Hepatocyte (in vitro differentiated cells): Measurements from ENCODE around the gene TBX15. TPM values are rescaled to one million over a fixed set of nuclear protein-coding genes. Genes with fewer than 3 reads are reported as not detected.
A peak's percentile ranks its signal among the peaks of the same experiment; 100 is the strongest.
"Not testable (repeated sequence)": the region's sequence is repeated elsewhere in the genome, so short reads cannot be mapped to it uniquely, and the experiment has no call there.

Experiments used
- DNase-seq: peaks from one replicate; pipeline ENCODE4 v3.0.0-alpha.2; 2016; ENCODE audit warnings: low spot score
- H2AFZ ChIP-seq: fragments of 200-600 bp; sonication (generic); 2 replicates; pipeline ENCODE4 v1.6.0; 2016; ENCODE audit warnings: antibody characterized with exemption, mild to moderate bottlenecking
- H3K27ac ChIP-seq: fragments of 200-600 bp; sonication (generic); 2 replicates; pipeline ENCODE4 v1.5.1; 2016; ENCODE audit warnings: mild to moderate bottlenecking
- H3K27me3 ChIP-seq: fragments of 200-600 bp; sonication (generic); 2 replicates; pipeline ENCODE4 v1.6.1; 2016
- H3K36me3 ChIP-seq: fragments of 200-600 bp; sonication (generic); replicated peaks from 2 replicates; pipeline ENCODE4 v1.5.1; 2016; ENCODE audit warnings: low read depth; ENCODE audit not compliant: insufficient read depth
- H3K4me1 ChIP-seq: fragments of 200-600 bp; sonication (generic); 2 replicates; pipeline ENCODE4 v1.5.1; 2016; ENCODE audit warnings: mild to moderate bottlenecking, moderate library complexity; ENCODE audit not compliant: insufficient read depth
- H3K4me2 ChIP-seq: fragments of 200-600 bp; sonication (generic); 2 replicates; pipeline ENCODE4 v1.6.0; 2016
- H3K4me3 ChIP-seq: fragments of 200-600 bp; sonication (generic); 2 replicates; pipeline ENCODE4 v1.5.1; 2016; ENCODE audit warnings: mild to moderate bottlenecking
- H3K79me2 ChIP-seq: fragments of 200-600 bp; sonication (generic); 2 replicates; pipeline ENCODE4 v1.6.0; 2017; ENCODE audit warnings: mild to moderate bottlenecking
- H3K9me2 ChIP-seq: fragments of 200-600 bp; sonication (generic); replicated peaks from 2 replicates; pipeline ENCODE4 v1.6.0; 2017; ENCODE audit warnings: mild to moderate bottlenecking; ENCODE audit not compliant: insufficient read depth
- H3K9me3 ChIP-seq: fragments of 200-600 bp; sonication (generic); 2 replicates; pipeline ENCODE4 v1.5.1; 2016; ENCODE audit warnings: low read depth, mild to moderate bottlenecking
- H4K20me1 ChIP-seq: fragments of 200-600 bp; sonication (generic); 2 replicates; pipeline ENCODE4 v1.6.0; 2016; ENCODE audit warnings: mild to moderate bottlenecking; ENCODE audit not compliant: insufficient read depth, poor library complexity, severe bottlenecking
- CTCF ChIP-seq: fragments of 200-600 bp; sonication (generic); IDR thresholded peaks from 2 replicates; pipeline ENCODE4 v1.5.1; 2016; ENCODE audit warnings: antibody characterized with exemption, mild to moderate bottlenecking; ENCODE audit not compliant: poor library complexity
- EZH2 ChIP-seq: fragments of 200-600 bp; sonication (generic); IDR thresholded peaks from 2 replicates; pipeline ENCODE4 v1.6.1; 2016; ENCODE audit warnings: antibody characterized with exemption, mild to moderate bottlenecking, borderline replicate concordance
- EZH2phosphoT487 ChIP-seq: fragments of 200-600 bp; sonication (generic); IDR thresholded peaks from one replicate; pipeline ENCODE4 v1.6.1; 2018; ENCODE audit warnings: antibody characterized with exemption, mild to moderate bottlenecking, low read depth, moderate library complexity; ENCODE audit not compliant: unreplicated experiment, severe bottlenecking
- WGBS: methylation state at CpG from one replicate; pipeline ENCODE4 v1.1.6; 2016; ENCODE audit warnings: low lambda C conversion rate; ENCODE audit errors: missing lambda C conversion rate; 5-methylcytosine and 5-hydroxymethylcytosine counted together
- polyA plus RNA-seq: library from polyadenylated mRNA; unstranded; fragments of >200 nt; fragmentation: Nextera tagmentation; extraction: Ambion mirVana; gene quantifications from 2 replicates; pipeline ENCODE4 v1.2.1, GENCODE V29; 2016
- total RNA-seq: library from RNA; depleted of rRNA; stranded (reverse); fragments of >200 nt; gene quantifications from 2 replicates; pipeline ENCODE4 v1.2.3, GENCODE V29; 2014

TBX15 gene
- total and polyA plus RNA-seq, 2 experiments from 2014 or later = 1.6 to 3.8 TPM

- 77% methylated on average over 6 of the region's 6 CpGs for WGBS
- Histone ChIP-seq H3K27ac (peak overlapping the region; percentile 31), H4K20me1 (no peaks in the 10 kb centered on the region), H3K36me3 (no peaks in the 10 kb centered on the region), H3K9me3 (no peaks in the 10 kb centered on the region), H3K4me2 (no peak overlapping the region), H3K4me1 (peaks cover 3% of the 10 kb centered on the region), H3K79me2 (no peaks in the 10 kb centered on the region), H3K9me2 (no peaks in the 10 kb centered on the region), H2AFZ (no peak overlapping the region), H3K27me3 (no peaks in the 10 kb centered on the region), H3K4me3 (no peak overlapping the region)
- no peak for DNase-seq
- TF ChIP-seq EZH2 (no peak), CTCF (no peak), EZH2phosphoT487 (no peak)
Observed at GRCh38 chr1:118918230-118918939, 69.8 kb downstream of the TBX15 start.

GRCh38 chr1:118916346-118916745 is 71.8 kb downstream of the TBX15 start:
- H3K9me3 ChIP-seq, H3K27me3 ChIP-seq, H3K4me3 ChIP-seq, H3K27ac ChIP-seq, H3K4me2 ChIP-seq, H4K20me1 ChIP-seq, H3K4me1 ChIP-seq, H2AFZ ChIP-seq, DNase-seq, H3K79me2 ChIP-seq, H3K36me3 ChIP-seq, H3K9me2 ChIP-seq: not testable (repeated sequence)
- WGBS = 93% methylated on average over 4 of the region's 4 CpGs

GRCh38 chr1:118914379-118915161 is 73.6 kb downstream of the TBX15 start:
- Histone ChIP-seq H3K9me2 (no peaks in the 10 kb centered on the region), H3K9me3 (no peaks in the 10 kb centered on the region), H3K27me3 (no peaks in the 10 kb centered on the region), H3K4me3 (no peak overlapping the region), H4K20me1 (no peaks in the 10 kb centered on the region), H3K4me1 (peaks cover 3% of the 10 kb centered on the region), H3K27ac (peak overlapping the region; percentile 72), H3K79me2 (no peaks in the 10 kb centered on the region), H2AFZ (no peak overlapping the region), H3K4me2 (peak overlapping the region; percentile 41), H3K36me3 (no peaks in the 10 kb centered on the region)
- peak; percentile 40 for DNase-seq
- TF ChIP-seq CTCF (no peak), EZH2 (no peak), EZH2phosphoT487 (no peak)
- WGBS = 46% methylated on average over 2 of the region's 2 CpGs

- H3K4me2 ChIP-seq = no peak overlapping the region
- 90% methylated on average over 4 of the region's 4 CpGs for WGBS
- H3K9me3 ChIP-seq = no peaks in the 10 kb centered on the region
Observed at GRCh38 chr1:118913818-118914217, 74.3 kb downstream of the TBX15 start.

More at GRCh38 chr1:118913818-118914217, 74.3 kb downstream of the TBX15 start:
- TF ChIP-seq EZH2 = no peak
- no peak for TF ChIP-seq CTCF
- TF ChIP-seq EZH2phosphoT487 = no peak
- no peak for DNase-seq
- Histone ChIP-seq H3K36me3 (no peaks in the 10 kb centered on the region), H3K27ac (peak overlapping the region; percentile 29), H3K27me3 (no peaks in the 10 kb centered on the region), H3K9me2 (no peaks in the 10 kb centered on the region), H3K79me2 (no peaks in the 10 kb centered on the region), H4K20me1 (no peaks in the 10 kb centered on the region), H2AFZ (no peak overlapping the region), H3K4me3 (no peak overlapping the region), H3K4me1 (peaks cover 3% of the 10 kb centered on the region)
